ENCODE results near the gene CDA. TPM values are rescaled to one million over a fixed set of nuclear protein-coding genes. Genes with fewer than 3 reads are reported as not detected.

The CDA gene
- total and polyA plus RNA-seq, 2 of the 8 experiments (the other 6 are each of a cell fraction or from before 2014, with no cell fraction given), result 4.4 to 11.3 TPM

- TF ChIP-seq EP300 (IDR thresholded peaks at IDR 0.05; ENCODE audit: borderline replicate concordance in 1 of 2, low read depth in 2 of 2, low read length in 2 of 2), result no peak
- TF ChIP-seq MAX (IDR thresholded peaks at IDR 0.05), result peak; percentile 79
- TF ChIP-seq BCL11A (IDR thresholded peaks at IDR 0.05; ENCODE audit: low read depth in 2 of 2, low read length in 2 of 2), result no peak
- peak; percentile 58; the same call in 1 of the 2 replicates for TF ChIP-seq KDM5A (IDR thresholded peaks at IDR 0.05; ENCODE audit: low read length)
- no peak for TF ChIP-seq KDM1A (IDR thresholded peaks at IDR 0.05; ENCODE audit: borderline replicate concordance, low read length)
- no peak for TF ChIP-seq CBX5 (IDR thresholded peaks at IDR 0.05; ENCODE audit: low read depth, low read length)
- TF ChIP-seq CTCF (IDR thresholded peaks at IDR 0.05; ENCODE audit: control extremely low read depth in 1 of 3, insufficient read depth in 1 of 3, low read depth in 1 of 3, low read length in 3 of 3), result peak; percentile 13 to 47 (median 23); a peak in 3 of 4 replicates
- no peak for TF ChIP-seq SUZ12 (IDR thresholded peaks at IDR 0.05; ENCODE audit: low read length)
- TF ChIP-seq SIN3A (conservative IDR thresholded peaks at IDR 0.05 in 1 of 2, IDR thresholded peaks at IDR 0.05 in 1 of 2; ENCODE audit: low read depth in 1 of 2, low read length in 2 of 2), result peak in 1 of 2 experiments; percentile 86; a peak in 3 of 4 replicates
- TF ChIP-seq CEBPB (IDR thresholded peaks at IDR 0.05; ENCODE audit: low read depth, low read length), result no peak
- peak; percentile 64 for TF ChIP-seq PHF8 (conservative IDR thresholded peaks at IDR 0.05; ENCODE audit: low read depth, low read length)
- no peak for TF ChIP-seq RNF2 (IDR thresholded peaks at IDR 0.05; ENCODE audit: borderline replicate concordance, low read depth, low read length, missing control alignments, poor library complexity, severe bottlenecking)
Observed at GRCh38 chr1:20661207-20662109, 72.6 kb downstream of the CDA start, which contains the start of gene DDOST (continued).

Data from H1 (cell line).